ENCODE measurements around the gene SLC7A14.

DNA sequence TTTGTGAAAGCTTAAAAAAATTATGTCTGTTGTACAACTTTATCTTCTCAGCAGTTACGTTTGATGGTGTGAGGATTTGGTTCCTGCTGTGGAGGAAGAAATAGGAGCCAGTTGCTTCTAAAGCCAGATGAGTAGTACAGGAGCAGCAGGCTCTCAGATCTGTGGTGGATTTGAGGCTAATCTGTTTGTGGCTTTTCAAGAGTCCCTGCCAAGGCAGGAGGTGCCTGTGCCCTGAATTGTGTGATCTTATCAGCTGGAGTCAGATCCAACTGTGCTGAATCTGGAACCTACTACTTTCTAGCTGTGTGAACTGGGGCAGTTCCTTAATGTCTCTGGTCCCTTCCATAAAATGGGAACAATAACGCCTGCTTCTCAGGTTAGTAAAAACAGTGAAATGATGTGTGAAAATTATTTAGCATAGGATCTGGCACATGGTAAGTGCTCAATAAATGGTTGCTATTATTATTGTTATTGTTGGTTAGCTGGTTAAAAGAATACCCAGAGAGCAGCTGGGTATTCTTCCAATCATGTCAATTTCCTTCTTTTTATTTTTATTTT is 159.6 kb downstream of the SLC7A14 start:
- no peak for TF ChIP-seq EZH2phosphoT487 (conservative IDR thresholded peaks at IDR 0.05; ENCODE audit: low read length)
- TF ChIP-seq, protein P1, sequence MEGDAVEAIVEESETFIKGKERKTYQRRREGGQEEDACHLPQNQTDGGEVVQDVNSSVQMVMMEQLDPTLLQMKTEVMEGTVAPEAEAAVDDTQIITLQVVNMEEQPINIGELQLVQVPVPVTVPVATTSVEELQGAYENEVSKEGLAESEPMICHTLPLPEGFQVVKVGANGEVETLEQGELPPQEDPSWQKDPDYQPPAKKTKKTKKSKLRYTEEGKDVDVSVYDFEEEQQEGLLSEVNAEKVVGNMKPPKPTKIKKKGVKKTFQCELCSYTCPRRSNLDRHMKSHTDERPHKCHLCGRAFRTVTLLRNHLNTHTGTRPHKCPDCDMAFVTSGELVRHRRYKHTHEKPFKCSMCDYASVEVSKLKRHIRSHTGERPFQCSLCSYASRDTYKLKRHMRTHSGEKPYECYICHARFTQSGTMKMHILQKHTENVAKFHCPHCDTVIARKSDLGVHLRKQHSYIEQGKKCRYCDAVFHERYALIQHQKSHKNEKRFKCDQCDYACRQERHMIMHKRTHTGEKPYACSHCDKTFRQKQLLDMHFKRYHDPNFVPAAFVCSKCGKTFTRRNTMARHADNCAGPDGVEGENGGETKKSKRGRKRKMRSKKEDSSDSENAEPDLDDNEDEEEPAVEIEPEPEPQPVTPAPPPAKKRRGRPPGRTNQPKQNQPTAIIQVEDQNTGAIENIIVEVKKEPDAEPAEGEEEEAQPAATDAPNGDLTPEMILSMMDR (IDR thresholded peaks at IDR 0.05; ENCODE audit: insufficient read depth, low read length, poor library complexity, severe bottlenecking) = no peak
